ENCODE data around the gene KRTAP9-3.
"Not testable (repeated sequence)": the region's sequence is repeated elsewhere in the genome, so short reads cannot be mapped to it uniquely, and the experiment has no call there.

Gene KRTAP9-3, protein sequence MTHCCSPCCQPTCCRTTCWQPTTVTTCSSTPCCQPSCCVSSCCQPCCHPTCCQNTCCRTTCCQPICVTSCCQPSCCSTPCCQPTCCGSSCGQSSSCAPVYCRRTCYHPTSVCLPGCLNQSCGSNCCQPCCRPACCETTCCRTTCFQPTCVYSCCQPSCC

DNA sequence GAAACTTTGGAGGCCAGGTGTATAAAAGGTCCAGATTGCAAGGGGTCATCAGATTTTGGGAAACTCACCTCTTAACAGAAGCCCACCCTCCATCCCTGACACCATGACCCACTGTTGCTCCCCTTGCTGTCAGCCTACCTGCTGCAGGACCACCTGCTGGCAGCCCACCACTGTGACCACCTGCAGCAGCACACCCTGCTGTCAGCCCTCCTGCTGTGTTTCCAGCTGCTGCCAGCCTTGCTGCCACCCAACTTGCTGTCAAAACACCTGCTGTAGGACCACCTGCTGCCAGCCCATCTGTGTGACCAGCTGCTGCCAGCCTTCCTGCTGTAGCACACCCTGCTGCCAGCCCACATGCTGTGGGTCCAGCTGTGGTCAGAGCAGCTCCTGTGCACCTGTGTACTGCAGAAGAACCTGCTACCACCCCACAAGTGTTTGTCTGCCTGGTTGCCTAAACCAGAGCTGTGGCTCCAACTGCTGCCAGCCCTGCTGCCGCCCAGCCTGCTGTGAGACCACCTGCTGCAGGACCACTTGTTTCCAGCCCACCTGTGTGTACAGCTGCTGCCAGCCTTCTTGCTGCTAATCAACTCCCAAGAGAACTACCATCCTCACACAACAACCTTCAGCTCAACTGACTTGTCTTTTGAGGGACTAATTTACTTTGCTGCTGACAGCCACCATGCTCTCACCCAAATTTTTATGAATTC, at the start of gene KRTAP9-3:
TSS of gene KRTAP9-3 (plus strand) at position 51 of the 707 bp plus-strand sequence. CDS start at position 104, 53 bp downstream.
- not testable (repeated sequence) for DNase-seq

DNA sequence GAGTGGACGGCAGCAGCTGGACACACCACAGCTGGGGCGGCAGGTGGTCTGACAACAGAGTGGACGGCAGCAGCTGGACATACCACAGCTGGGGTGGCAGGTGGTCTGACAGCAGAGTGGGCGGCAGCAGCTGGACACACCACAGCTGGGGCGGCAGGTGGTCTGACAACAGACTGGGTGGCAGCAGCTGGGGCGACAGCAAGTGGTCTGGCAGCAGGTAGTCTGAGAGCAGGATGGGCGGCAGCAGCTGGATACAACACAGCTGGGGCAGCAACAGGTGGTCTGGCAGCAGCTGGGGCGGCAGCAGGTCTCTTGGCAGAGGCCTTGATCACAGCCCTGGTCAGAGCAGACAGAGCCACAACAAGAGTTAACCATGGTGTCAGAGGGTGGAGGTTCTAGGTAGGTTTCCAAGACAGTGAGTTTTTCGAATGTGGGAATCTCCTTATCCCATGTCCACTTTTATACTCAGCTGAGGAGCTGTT, 47.7 kb upstream of the KRTAP9-3 start, which contains the start of gene KRTAP4-1:
TSS of gene KRTAP4-1 (minus strand) at position 432 of the 482 bp plus-strand sequence. CDS start at position 375, 57 bp downstream.
- DNase-seq: no peak

DNA sequence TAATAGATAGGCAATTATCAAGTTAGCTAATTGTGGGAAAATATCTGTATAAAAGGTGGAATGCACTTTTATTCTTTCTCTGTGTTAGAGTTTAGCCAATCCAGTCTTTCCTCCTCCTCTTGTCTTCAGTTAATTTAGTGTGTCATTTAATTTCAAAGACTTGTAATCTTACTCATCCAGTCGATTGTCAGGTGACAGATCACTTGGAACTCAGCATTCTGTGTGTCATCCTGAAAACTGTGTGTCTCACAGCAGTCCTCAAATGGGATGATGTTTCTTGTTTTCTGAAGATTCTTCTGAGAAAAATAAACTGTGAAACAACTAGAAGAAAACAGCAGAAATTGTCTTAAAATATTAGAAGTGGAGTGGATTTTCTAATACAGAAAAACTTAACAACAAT, 47.2 kb upstream of the KRTAP9-3 start:
- no peak for DNase-seq

DNA sequence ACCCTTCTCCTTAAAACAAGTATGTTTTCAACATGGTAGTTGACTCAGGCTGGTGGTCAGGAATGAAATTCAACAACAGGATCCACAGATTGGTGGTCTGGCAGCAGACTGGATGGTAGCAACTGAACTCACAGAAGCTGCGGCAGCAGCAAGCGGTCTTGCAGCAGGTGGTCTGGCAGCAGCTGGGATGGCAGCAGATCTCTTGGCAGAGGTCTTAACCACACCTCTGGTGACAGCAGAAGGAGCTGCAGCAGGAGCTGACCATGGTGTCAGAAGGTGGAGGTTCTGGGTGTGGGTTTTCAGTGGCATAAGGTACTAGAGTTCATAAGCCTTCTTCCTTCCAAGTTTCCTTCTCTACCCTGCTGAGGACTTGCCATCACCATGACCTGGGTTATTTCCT, 45.4 kb upstream of the KRTAP9-3 start:
- no peak for DNase-seq

DNA sequence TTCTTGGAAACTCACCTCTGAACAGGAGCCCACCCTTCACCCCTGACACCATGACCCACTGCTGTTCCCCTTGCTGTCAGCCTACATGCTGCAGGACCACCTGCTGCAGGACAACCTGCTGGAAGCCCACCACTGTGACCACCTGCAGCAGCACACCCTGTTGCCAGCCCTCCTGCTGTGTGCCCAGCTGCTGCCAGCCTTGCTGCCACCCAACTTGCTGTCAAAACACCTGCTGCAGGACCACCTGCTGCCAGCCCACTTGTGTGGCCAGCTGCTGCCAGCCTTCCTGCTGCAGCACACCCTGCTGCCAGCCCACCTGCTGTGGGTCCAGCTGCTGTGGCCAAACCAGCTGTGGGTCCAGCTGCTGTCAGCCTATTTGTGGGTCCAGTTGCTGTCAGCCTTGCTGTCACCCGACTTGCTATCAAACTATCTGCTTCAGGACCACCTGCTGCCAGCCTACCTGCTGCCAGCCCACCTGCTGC, 42.4 kb upstream of the KRTAP9-3 start, which contains the start of gene KRTAP9-1:
TSS of gene KRTAP9-1 (plus strand) at position 51 of the 482 bp plus-strand sequence. CDS start at position 51, 0 bp downstream.
- DNase-seq: not testable (repeated sequence)

DNA sequence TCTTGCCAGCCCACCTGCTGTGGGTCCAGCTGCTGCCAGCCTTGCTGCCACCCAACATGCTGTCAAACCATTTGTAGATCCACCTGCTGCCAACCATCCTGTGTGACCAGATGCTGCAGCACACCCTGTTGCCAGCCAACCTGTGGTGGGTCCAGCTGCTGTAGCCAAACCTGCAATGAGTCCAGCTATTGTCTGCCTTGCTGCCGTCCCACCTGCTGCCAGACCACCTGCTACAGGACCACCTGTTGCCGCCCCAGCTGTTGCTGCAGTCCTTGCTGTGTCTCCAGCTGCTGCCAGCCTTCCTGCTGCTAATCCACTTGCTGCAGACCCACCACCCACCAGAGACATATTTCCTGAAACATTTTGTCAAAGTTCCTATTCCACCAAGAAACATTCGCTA, 41.9 kb upstream of the KRTAP9-3 start:
- no peak for DNase-seq

DNA sequence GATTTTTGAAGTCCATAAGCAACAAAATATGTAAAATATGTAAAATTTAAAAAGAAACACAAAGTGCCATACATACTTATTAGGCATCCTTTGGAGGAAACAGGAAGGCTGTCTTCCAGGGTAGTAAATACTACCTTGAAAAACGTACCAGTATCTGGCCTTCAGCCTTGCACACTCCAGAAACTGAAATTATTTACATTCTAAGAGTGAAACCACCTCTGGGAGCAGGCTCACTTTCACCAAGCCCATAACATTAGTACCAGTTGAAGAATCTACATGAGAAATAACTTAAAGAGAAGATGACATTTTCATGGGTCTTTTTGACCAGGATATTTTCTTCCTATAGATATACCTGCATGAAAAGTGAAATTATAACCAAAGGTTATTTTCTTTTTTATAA, 36.2 kb upstream of the KRTAP9-3 start:
- no peak for DNase-seq

DNA sequence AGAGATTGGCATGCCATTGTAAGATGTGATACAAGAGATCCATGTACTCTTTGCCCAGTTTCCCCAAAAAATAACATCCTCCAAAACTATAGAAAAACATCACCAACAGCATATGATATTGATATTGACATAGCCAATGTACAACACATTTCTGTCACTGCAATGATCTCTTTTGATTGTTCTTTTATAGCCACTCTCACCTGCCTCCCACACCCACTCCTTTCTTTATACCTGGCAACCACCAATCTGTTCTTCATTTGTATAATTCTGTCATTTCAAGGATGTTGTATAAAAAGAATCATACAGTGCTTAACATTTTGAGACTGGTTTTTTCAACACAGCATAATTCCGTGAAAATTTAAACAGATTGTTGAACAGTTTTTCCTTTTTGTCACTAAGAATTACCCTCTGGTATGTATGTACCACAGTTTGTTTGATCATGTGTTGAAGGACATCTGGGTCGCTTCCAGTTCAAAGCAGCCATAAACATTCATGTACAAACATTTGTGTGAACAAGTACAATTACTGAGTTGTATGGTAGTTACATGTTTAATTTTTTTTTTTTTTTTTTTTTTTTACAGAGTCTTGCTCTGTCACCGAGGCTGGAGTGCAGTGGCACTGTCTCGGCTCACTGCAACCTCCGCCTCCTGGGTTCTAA, 32.7 kb upstream of the KRTAP9-3 start:
- no peak for DNase-seq

DNA sequence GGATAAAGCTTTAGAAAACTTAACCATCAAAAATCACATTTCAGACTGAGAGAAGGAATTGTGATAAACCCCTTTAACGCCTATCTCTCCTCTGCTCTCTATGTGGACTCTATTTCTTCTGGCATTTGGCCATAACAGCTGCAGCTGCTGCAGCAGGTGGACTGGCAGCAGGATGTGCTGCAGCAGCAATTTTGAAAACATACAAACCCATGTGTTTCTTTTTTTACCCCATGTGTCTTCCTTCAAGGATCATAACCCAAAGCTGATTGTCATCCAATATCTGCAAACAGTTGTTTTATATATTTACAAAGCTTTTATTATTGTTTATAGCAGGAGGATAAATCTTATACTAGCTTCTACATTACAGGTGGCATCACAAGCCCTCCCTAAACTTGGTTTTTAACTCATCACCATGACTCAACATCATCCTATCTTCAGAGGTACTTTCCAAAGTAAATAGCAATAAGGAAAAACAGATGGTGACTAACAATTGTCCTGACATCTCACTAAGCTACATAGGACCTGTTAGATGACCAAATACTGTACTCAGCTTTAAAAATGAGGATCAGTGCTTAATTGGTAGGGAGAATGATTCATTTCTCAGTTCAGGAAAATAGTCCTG, 20.3 kb upstream of the KRTAP9-3 start:
- no peak for DNase-seq

DNA sequence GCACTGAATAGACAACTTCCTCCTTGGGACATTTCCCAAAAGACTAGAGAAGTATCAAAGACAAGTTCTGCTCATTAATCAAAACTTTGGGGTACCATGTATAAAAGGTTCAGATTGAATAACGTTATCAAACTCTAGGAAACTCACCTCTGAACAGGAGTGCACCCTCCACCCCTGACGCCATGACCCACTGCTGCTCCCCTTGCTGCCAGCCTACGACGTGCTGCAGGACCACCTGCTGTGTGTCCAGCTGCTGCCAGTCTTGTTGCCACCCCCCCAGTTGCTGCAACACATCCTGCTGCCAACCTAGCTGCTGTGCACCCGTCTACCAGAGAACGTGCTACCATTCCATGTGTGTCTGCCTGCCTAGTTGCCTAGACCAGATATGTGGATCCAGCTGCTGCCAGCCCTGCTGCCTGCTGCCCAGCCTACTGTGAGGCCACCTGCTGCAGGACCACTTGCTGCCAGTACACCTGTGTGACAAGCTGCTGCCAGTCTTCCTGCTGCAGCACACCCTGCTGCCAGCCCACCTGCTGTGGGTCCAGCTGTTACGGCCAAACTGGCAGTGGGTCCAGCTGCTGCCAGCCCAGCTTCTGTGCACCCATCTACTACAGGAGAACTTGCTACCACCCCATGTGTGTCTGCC, 19.6 kb upstream of the KRTAP9-3 start:
- DNase-seq: no peak

DNA sequence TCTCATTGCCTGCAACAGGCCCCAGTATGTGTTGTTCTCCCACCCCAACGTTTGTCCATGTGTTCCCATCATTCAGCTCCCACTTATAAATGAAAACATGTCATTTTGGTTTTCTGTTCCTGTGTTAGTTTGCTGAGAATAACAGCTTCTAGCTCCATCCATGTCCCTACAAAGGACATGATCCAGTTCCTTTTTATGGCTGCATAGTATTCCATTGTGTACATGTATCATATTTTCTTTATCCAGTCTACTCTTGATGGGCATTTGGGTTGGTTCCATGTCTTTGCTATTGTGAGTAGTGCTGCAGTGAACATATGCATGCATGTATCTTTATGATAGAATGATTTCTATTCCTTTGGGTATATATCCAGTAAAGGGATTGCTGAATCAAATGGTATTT, 16.6 kb upstream of the KRTAP9-3 start:
- no peak for DNase-seq

DNA sequence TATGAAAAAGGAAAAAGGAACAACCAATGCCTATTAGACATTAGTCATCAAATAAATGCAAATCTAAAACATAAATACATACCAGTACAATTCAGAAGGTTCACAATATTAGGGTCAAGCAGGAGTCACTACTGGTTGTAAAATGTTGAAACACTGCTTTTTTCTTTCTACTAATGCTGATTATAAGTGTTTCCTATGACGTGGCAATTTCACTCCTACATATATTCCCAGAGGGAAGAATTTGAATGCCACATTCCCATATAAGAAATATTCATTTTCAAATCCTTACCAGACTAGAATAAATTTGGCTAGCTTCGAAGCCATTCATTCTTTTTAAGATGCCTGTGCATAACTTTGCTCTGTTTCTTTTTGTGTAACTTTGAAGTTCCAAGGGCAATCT, 8.4 kb upstream of the KRTAP9-3 start:
- no peak for DNase-seq

DNA sequence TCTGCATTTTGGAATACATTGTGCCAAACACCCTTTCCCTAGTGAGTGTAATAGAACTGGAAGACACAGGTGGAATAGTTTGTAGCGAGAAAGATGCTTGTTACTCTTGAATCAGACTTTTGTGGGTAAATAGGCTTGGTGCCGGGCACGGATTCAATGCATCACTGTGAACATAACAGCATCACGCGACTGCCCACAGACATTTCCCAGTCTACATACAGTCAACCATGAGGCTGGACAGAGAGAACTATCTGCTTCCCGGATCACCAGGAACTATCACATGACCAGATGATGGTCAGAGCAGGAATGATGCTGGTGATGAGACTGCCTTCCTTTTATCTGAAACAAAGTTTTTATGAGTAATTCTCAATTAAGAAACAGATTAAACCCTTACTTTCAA, 6.2 kb upstream of the KRTAP9-3 start:
- DNase-seq: no peak

DNA sequence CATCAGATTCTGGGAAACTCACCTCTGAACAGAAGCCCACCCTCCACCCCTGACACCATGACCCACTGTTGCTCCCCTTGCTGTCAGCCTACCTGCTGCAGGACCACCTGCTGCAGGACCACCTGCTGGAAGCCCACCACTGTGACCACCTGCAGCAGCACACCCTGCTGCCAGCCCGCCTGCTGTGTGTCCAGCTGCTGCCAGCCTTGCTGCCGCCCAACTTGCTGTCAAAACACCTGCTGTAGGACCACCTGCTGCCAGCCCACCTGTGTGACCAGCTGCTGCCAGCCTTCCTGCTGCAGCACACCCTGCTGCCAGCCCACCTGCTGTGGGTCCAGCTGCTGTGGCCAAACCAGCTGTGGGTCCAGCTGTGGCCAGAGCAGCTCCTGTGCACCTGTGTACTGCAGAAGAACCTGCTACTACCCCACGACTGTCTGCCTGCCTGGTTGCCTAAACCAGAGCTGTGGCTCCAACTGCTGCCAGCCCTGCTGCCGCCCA, 5.6 kb upstream of the KRTAP9-3 start, which contains the start of gene KRTAP9-2:
TSS of gene KRTAP9-2 (plus strand) at position 51 of the 498 bp plus-strand sequence. CDS start at position 58, 7 bp downstream.
- not testable (repeated sequence) for DNase-seq

DNA sequence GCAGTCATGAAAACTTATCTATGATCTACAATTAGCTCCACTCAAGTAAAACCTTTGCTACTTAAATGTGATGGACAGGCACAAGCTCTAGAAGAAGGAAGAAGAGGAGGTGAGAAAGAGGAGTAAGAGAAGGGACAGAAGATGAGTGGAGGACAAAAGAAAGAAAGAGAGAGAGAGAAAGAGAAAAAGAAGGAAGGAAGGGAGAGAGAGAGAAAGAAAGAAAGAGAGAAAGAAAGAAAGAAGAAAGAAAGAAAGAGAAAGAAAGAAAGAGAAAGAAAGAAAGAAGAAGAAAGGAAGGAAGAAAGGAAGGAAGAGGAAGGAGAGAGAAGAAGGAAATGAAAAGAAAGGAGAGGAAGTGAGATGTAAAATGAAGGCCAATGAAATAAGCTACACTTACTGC, 2.2 kb upstream of the KRTAP9-3 start:
- no peak for DNase-seq

DNA sequence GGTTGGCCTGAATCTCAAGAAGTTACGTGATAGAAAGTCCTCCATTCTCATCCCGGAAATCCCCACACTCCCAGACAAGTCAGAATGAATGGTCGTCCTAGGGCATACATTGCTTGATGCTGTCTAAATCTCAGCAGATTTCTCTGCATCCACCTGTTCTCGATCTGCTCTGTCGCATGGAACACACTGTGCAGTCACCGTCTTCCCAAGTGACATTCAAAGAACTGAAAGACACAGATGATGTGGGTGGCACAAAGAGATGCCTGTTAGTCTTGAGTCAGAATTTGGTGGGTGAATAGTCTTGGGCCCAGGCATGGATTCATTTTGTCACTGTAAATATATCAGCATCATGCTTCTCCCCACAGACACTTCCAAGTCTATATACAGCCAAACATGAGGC, 518 bp upstream of the KRTAP9-3 start:
- no peak for DNase-seq

DNA sequence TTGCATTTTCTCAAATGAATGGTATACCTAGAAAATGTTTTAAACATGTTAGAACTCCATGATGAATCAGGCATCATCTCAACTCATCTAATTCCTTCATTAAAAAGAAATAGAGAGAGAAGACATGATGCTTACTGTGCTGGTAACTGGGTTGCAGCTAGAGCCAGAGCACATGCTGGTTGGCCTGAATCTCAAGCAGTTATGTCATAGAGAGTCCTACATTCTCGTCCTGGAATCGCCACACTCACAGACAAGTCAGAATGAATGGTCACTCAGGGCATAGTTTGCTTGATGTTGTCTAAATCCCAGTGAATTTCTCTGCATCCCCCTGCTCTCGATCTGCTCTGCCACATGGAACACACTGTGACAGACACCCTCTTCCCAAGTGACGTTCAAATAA, 4.9 kb downstream of the KRTAP9-3 start:
- DNase-seq: not testable (repeated sequence)

DNA sequence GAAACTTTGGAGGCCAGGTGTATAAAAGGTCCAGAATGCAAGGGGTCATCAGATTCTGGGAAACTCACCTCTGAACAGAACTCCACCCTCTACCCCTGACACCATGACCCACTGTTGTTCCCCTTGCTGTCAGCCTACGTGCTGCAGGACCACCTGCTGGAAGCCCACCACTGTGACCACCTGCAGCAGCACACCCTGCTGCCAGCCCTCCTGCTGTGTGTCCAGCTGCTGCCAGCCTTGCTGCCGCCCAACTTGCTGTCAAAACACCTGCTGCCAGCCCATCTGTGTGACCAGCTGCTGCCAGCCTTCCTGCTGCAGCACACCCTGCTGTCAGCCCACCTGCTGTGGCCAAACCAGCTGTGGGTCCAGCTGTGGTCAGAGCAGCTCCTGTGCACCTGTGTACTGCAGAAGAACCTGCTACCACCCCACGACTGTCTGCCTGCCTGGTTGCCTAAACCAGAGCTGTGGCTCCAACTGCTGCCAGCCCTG, 5.7 kb downstream of the KRTAP9-3 start, which contains the start of gene KRTAP9-8:
TSS of gene KRTAP9-8 (plus strand) at position 51 of the 489 bp plus-strand sequence. CDS start at position 104, 53 bp downstream.
- DNase-seq: not testable (repeated sequence)

DNA sequence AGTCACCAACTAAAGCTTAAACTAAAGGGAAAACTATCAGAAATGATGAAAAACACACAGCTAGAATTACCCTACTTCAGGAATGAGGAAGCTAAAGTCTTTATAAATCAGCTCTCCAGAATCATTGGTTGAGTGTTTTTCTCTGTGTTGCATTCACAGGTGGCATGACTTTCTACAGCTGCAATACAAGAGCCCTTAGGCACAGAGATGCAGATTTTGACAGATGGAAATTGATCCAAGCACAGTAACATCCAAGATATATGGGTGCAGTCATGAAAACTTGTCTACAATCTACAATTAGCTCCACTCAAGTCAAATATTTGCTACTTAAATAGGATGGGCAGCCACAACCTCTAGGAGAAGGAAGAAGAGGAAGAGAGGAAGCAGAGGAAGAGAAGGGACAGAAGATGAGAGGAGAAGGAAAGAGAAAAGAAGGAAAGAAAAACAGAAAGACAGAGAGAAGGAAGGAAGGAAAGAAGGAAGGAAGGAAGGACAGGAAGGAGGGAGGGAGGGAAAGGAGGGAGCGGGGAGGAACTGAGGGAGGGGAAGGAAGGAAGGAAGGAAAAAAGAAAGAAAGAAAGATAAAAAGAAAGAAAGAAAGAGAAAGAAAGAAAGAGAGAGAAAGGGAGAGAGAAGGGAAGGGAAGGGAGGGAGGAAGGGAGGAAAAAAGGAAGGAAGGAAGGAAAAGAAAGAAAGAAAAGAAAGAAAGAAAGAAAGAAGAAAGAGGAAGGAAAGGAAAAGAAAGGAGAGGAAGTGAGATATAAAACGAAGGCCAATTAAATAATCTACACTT, 14.9 kb downstream of the KRTAP9-3 start:
- not testable (repeated sequence) for DNase-seq

DNA sequence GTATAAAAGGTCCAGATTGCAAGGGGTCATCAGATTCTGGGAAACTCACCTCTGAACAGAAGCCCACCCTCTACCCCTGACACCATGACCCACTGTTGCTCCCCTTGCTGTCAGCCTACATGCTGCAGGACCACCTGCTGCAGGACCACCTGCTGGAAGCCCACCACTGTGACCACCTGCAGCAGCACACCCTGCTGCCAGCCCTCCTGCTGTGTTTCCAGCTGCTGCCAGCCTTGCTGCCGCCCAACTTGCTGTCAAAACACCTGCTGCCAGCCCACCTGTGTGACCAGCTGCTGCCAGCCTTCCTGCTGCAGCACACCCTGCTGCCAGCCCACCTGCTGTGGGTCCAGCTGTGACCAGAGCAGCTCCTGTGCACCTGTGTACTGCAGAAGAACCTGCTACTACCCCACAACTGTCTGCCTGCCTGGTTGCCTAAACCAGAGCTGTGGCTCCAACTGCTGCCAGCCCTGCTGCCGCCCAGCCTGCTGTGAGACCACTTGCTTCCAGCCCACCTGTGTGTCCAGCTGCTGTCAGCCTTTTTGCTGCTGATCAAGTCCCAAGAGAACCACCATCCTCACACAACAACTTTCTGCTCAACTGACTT, 17.5 kb downstream of the KRTAP9-3 start, which contains the start of gene KRTAP9-4:
TSS of gene KRTAP9-4 (plus strand) at position 51 of the 604 bp plus-strand sequence. CDS start at position 85, 34 bp downstream.
- DNase-seq: not testable (repeated sequence)
